HCT116 (cell line): ENCODE data around the gene CNTNAP2. TPM values are rescaled to one million over a fixed set of nuclear protein-coding genes. Genes with fewer than 3 reads are reported as not detected.

ENCODE experiments used
- ATAC-seq: fragments of 200-7000 bp; cut with Tn5 transposase; 2 replicates; pipeline ENCODE4 v1.9.1; 2020; ENCODE audit warnings: mild to moderate bottlenecking, moderate library complexity
- BruUV-seq: library from RNA; stranded (reverse); fragments of 400-500 nt; replicated peaks from 2 replicates; lab custom pipeline; 2021; lab: Mats Ljungman, UMichigan
- CTCF ChIA-PET: fragments of 300-600 bp; sonication (Branson Sonifier 250); formaldehyde crosslinking; loops from one replicate; lab custom pipeline; 2021; ENCODE audit warnings: antibody characterized with exemption; lab: Charles Lee
- POLR2A ChIA-PET: fragments of 300-600, 350-600 bp; sonication (Branson Sonifier 250); formaldehyde crosslinking; loops from one replicate; lab custom pipeline; 2021; ENCODE audit warnings: antibody characterized with exemption; lab: Charles Lee
- RAD21 ChIA-PET, 2 experiments: fragments of 300-600 bp; sonication (Branson Sonifier 250); formaldehyde crosslinking; loops; one replicate each; lab custom pipeline; 2023; ENCODE audit warnings: low total read pairs in 2 of 2; ENCODE audit not compliant: uncharacterized antibody in 2 of 2, unreplicated experiment in 2 of 2, low non-redundant PET in 1 of 2; lab: Charles Lee
- DNase-seq: peaks from one replicate; pipeline ENCODE4 v3.0.0-alpha.2; 2010; ENCODE audit warnings: low read depth, low spot score
- H2AFZ ChIP-seq: fragments of 200-600 bp; shearing (Covaris generic), sonication (generic); 2 replicates; pipeline ENCODE4 v1.6.1; 2017; ENCODE audit warnings: low read depth, mixed run types, mixed read lengths, antibody characterized with exemption, low read length; ENCODE audit not compliant: poor library complexity, severe bottlenecking
- H3K27ac ChIP-seq: 2 replicates; pipeline ENCODE4 v1.5.1; 2012; ENCODE audit warnings: low read depth, low read length
- H3K27me3 ChIP-seq: fragments of 200-600 bp; sonication (generic); 2 replicates; pipeline ENCODE4 v1.6.1; 2016; ENCODE audit warnings: mixed run types, low read length, mixed read lengths; ENCODE audit not compliant: insufficient read depth
- H3K36me3 ChIP-seq, 2 experiments: fragments of 200-500 bp in 1 of 2; fragments of 200-600 bp in 1 of 2; sonication (Bioruptor generic) in 1 of 2; sonication (generic) in 1 of 2; 2 replicates each; pipeline versions ENCODE4 v1.5.1 to v1.6.1; 2014 to 2016; ENCODE audit warnings: low read length in 2 of 2, inconsistent platforms in 1 of 2, mixed read lengths in 1 of 2, mixed run types in 1 of 2; ENCODE audit not compliant: insufficient read depth in 2 of 2, control insufficient read depth in 1 of 2
- H3K4me1 ChIP-seq, 2 experiments: fragments of 200-600 bp in 1 of 2; sonication (generic) in 1 of 2; 2 replicates each; pipeline versions ENCODE4 v1.5.1 to v1.6.1; 2012 to 2017; ENCODE audit warnings: low read length in 2 of 2, inconsistent platforms in 1 of 2, mild to moderate bottlenecking in 1 of 2, mixed read lengths in 1 of 2, mixed run types in 1 of 2, moderate library complexity in 1 of 2; ENCODE audit not compliant: insufficient read depth in 2 of 2, control insufficient read depth in 1 of 2
- H3K4me2 ChIP-seq: fragments of 200-600 bp; sonication (generic); 2 replicates; pipeline ENCODE4 v1.6.1; 2017; ENCODE audit warnings: mixed run types, low read length, mixed read lengths
- H3K4me3 ChIP-seq, 2 experiments: fragments of 200-600 bp in 1 of 2; sonication (generic) in 1 of 2; replicated peaks in 1 of 2; 2 replicates each; pipeline ENCODE4 v1.5.1; 2011 to 2016; ENCODE audit warnings: low read length in 2 of 2, control low read depth in 1 of 2, low read depth in 1 of 2, mild to moderate bottlenecking in 1 of 2, mixed read lengths in 1 of 2, mixed run types in 1 of 2
- H3K79me2 ChIP-seq: fragments of 200-600 bp; sonication (generic); 2 replicates; pipeline ENCODE4 v1.6.1; 2017; ENCODE audit warnings: mild to moderate bottlenecking, mixed run types, low read length, moderate library complexity, mixed read lengths; ENCODE audit not compliant: insufficient read depth
- H3K9ac ChIP-seq: fragments of 200-600 bp; sonication (generic); 2 replicates; pipeline ENCODE4 v1.6.1; 2016; ENCODE audit warnings: low read length, mixed read lengths
- H3K9me2 ChIP-seq: fragments of 200-600 bp; sonication (generic), shearing (Covaris generic); 2 replicates; pipeline ENCODE4 v1.6.1; 2017; ENCODE audit warnings: mixed run types, mild to moderate bottlenecking, moderate library complexity; ENCODE audit not compliant: insufficient read depth
- H3K9me3 ChIP-seq, 2 experiments: fragments of 200-500 bp in 1 of 2; fragments of 200-600 bp in 1 of 2; sonication (Bioruptor generic) in 1 of 2; sonication (generic) in 1 of 2; 2 replicates each; pipeline ENCODE4 v1.6.1; 2014 to 2017; ENCODE audit warnings: low read length in 2 of 2, mixed read lengths in 2 of 2, inconsistent platforms in 1 of 2, low read depth in 1 of 2, mild to moderate bottlenecking in 1 of 2, mixed run types in 1 of 2, moderate library complexity in 1 of 2; ENCODE audit not compliant: control insufficient read depth in 1 of 2, insufficient read depth in 1 of 2
- H4K20me1 ChIP-seq: fragments of 200-600 bp; sonication (generic), shearing (Covaris generic); 2 replicates; pipeline ENCODE4 v1.6.1; 2017; ENCODE audit warnings: mixed run types, mild to moderate bottlenecking, moderate library complexity; ENCODE audit not compliant: insufficient read depth
- CBX3 ChIP-seq: IDR thresholded peaks from 2 replicates; pipeline ENCODE4 v1.6.1; 2012; ENCODE audit warnings: low read depth
- CEBPB ChIP-seq: IDR thresholded peaks from 2 replicates; pipeline ENCODE4 v1.6.1; 2012; ENCODE audit warnings: low read depth
- EGR1 ChIP-seq: IDR thresholded peaks from 2 replicates; pipeline ENCODE4 v1.6.1; 2012; ENCODE audit warnings: low read depth
- EZH2 ChIP-seq: fragments of 200-600 bp; sonication (generic); IDR thresholded peaks from 2 replicates; pipeline ENCODE4 v1.6.1; 2017; ENCODE audit warnings: antibody characterized with exemption, mixed run types
- EZH2phosphoT487 ChIP-seq: fragments of 200-600 bp; IDR thresholded peaks from 2 replicates; pipeline ENCODE4 v1.6.1; 2018; ENCODE audit warnings: antibody characterized with exemption, borderline replicate concordance
- FOSL1 ChIP-seq: IDR thresholded peaks from 2 replicates; pipeline ENCODE4 v1.6.1; 2012; ENCODE audit warnings: low read depth
- POLR2A ChIP-seq: IDR thresholded peaks from 2 replicates; pipeline ENCODE4 v1.7.0; 2011; ENCODE audit warnings: borderline replicate concordance; ENCODE audit not compliant: insufficient read depth, insufficient read length; ENCODE audit errors: extremely low read depth
- POLR2AphosphoS5 ChIP-seq: IDR thresholded peaks from 2 replicates; pipeline ENCODE4 v1.6.1; 2011; ENCODE audit warnings: mild to moderate bottlenecking, low read depth, low read length, moderate library complexity
- RAD21 ChIP-seq: IDR thresholded peaks from 2 replicates; pipeline ENCODE4 v1.6.1; 2012; ENCODE audit warnings: low read depth, mild to moderate bottlenecking
- SIN3A ChIP-seq: IDR thresholded peaks from 2 replicates; pipeline ENCODE4 v1.6.1; 2012; ENCODE audit warnings: low read depth
- SRF ChIP-seq: IDR thresholded peaks from 2 replicates; pipeline ENCODE4 v1.6.1; 2012; ENCODE audit warnings: low read depth
- ZFX ChIP-seq: fragments of 450-650 bp; IDR thresholded peaks from 2 replicates; pipeline ENCODE4 v1.6.1; 2017
- ZNF274 ChIP-seq: fragments of 200-500 bp; sonication (Bioruptor generic); IDR thresholded peaks from 2 replicates; pipeline ENCODE4 v1.6.1; 2014; ENCODE audit warnings: mild to moderate bottlenecking, low read depth, low read length, inconsistent platforms
- intact Hi-C: fragments of 100-400 bp; cut with micrococcal nuclease; formaldehyde crosslinking; loops from 2 replicates; pipeline ENCODE4 v1.10.0; 2022
- total RNA-seq: library from RNA; stranded (reverse); gene quantifications from one replicate; pipeline ENCODE4 v1.2.1, GENCODE V29; 2021; ENCODE audit not compliant: unreplicated experiment
- TF ChIP-seq, protein P1 (sequence below): IDR thresholded peaks from 2 replicates; pipeline ENCODE4 v1.6.1; 2012; ENCODE audit warnings: low read depth
- TF ChIP-seq, protein P2 (sequence below): IDR thresholded peaks from 2 replicates; pipeline ENCODE4 v1.6.1; 2012
- TF ChIP-seq, protein P3 (sequence below): IDR thresholded peaks from 2 replicates; pipeline ENCODE4 v1.6.1; 2011; ENCODE audit warnings: mild to moderate bottlenecking, low read length, moderate library complexity; ENCODE audit not compliant: insufficient replicate concordance; ENCODE audit errors: extremely low read depth

Gene CNTNAP2
- total RNA-seq, 1 experiment from 2014 or later, result 0.37 TPM

DNA sequence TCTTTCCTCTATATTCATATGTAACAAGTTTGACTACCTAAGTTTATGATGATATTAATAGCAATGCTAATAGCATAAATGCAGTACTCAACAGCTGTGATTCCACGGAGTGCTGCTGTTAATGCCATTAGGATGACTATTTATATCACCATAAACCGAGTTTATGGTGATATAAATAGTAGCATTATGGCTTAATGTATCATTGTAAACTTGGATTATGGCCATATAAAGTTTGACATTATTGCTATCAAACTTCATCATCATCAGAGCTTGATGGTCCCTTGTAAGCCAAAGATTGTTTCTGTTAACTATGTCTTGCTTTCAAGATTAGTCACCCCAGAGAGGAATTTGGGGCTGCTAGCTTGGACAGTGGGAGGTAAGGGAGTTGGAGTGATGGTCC lies 1861.6 kb downstream of the CNTNAP2 start (continued):
- TF ChIP-seq, protein P1, sequence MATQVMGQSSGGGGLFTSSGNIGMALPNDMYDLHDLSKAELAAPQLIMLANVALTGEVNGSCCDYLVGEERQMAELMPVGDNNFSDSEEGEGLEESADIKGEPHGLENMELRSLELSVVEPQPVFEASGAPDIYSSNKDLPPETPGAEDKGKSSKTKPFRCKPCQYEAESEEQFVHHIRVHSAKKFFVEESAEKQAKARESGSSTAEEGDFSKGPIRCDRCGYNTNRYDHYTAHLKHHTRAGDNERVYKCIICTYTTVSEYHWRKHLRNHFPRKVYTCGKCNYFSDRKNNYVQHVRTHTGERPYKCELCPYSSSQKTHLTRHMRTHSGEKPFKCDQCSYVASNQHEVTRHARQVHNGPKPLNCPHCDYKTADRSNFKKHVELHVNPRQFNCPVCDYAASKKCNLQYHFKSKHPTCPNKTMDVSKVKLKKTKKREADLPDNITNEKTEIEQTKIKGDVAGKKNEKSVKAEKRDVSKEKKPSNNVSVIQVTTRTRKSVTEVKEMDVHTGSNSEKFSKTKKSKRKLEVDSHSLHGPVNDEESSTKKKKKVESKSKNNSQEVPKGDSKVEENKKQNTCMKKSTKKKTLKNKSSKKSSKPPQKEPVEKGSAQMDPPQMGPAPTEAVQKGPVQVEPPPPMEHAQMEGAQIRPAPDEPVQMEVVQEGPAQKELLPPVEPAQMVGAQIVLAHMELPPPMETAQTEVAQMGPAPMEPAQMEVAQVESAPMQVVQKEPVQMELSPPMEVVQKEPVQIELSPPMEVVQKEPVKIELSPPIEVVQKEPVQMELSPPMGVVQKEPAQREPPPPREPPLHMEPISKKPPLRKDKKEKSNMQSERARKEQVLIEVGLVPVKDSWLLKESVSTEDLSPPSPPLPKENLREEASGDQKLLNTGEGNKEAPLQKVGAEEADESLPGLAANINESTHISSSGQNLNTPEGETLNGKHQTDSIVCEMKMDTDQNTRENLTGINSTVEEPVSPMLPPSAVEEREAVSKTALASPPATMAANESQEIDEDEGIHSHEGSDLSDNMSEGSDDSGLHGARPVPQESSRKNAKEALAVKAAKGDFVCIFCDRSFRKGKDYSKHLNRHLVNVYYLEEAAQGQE, result no peak
- TF ChIP-seq ZNF274 (no peak), FOSL1 (no peak), POLR2A (no peak), SIN3A (no peak)
- TF ChIP-seq, all 23 proteins: peak for 0

DNA sequence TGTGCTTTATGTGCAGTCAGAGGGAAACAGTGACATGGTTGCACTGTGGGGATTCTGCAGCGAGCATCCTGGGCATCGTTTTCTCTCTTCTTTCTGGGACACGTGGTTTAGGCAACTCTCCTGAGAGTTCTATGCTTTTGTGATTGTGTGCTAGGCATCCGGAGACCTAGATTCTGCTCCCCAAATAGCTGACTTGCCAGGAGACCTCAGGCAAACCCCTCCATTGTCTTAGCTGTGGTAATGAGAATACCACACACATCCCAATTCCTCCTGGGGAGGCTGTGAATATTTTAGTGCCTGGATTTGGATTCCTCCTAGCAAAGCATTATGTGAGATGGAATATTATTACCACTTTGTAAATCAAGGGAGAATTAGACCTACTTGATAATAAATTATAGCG lies 1862.0 kb downstream of the CNTNAP2 start:
- CTCF ChIA-PET, result no interaction called here
- Histone ChIP-seq H3K9me3 (peaks cover 0 to 6% of the 10 kb centered on the region in 2 experiments; a peak in 2 of 4 replicates), H3K27me3 (no peaks in the 10 kb centered on the region), H2AFZ (no peak overlapping the region), H3K9me2 (no peaks in the 10 kb centered on the region), H3K4me2 (no peak overlapping the region), H3K36me3 (no peaks in the 10 kb centered on the region), H3K27ac (no peak overlapping the region), H4K20me1 (no peaks in the 10 kb centered on the region), H3K79me2 (no peaks in the 10 kb centered on the region), H3K9ac (no peak overlapping the region), H3K4me1 (no peaks in the 10 kb centered on the region), H3K4me3 (no peak overlapping the region)
- BruUV-seq, result no TSS peak
- RAD21 ChIA-PET, result no interaction called here
- ATAC-seq (no peak), DNase-seq (no peak)
- intact Hi-C loops, result no loop called here
- POLR2A ChIA-PET, result no interaction called here
- TF ChIP-seq, protein P2, sequence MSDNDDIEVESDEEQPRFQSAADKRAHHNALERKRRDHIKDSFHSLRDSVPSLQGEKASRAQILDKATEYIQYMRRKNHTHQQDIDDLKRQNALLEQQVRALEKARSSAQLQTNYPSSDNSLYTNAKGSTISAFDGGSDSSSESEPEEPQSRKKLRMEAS, result no peak
- no peak for TF ChIP-seq EZH2
- TF ChIP-seq, protein P1, result no peak
- TF ChIP-seq POLR2A, result no peak
- no peak for TF ChIP-seq ZNF274
- no peak for TF ChIP-seq SIN3A
- no peak for TF ChIP-seq EZH2phosphoT487
- TF ChIP-seq EGR1, result no peak
- TF ChIP-seq, protein P3, sequence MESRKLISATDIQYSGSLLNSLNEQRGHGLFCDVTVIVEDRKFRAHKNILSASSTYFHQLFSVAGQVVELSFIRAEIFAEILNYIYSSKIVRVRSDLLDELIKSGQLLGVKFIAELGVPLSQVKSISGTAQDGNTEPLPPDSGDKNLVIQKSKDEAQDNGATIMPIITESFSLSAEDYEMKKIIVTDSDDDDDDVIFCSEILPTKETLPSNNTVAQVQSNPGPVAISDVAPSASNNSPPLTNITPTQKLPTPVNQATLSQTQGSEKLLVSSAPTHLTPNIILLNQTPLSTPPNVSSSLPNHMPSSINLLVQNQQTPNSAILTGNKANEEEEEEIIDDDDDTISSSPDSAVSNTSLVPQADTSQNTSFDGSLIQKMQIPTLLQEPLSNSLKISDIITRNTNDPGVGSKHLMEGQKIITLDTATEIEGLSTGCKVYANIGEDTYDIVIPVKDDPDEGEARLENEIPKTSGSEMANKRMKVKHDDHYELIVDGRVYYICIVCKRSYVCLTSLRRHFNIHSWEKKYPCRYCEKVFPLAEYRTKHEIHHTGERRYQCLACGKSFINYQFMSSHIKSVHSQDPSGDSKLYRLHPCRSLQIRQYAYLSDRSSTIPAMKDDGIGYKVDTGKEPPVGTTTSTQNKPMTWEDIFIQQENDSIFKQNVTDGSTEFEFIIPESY, result no peak
- TF ChIP-seq RAD21, result no peak
- TF ChIP-seq CBX3, result no peak
- TF ChIP-seq ZFX, result no peak
- no peak for TF ChIP-seq CEBPB
- no peak for TF ChIP-seq POLR2AphosphoS5
- TF ChIP-seq SRF, result no peak
